ENCODE measurements around the gene COL10A1. TPM values are rescaled to one million over a fixed set of nuclear protein-coding genes. Genes with fewer than 3 reads are reported as not detected.
"Not testable (repeated sequence)": the region's sequence is repeated elsewhere in the genome, so short reads cannot be mapped to it uniquely, and the experiment has no call there.

The COL10A1 gene
- total and polyA plus RNA-seq, 2 of the 4 experiments (the other 2 are of a cell fraction): 0.05 TPM; not detected in 1

- DNase-seq; H3K18ac ChIP-seq (ENCODE audit: low read depth, low read length); H3K4me2 ChIP-seq (ENCODE audit: low read depth, low read length); H2BK5ac ChIP-seq (ENCODE audit: low read depth, low read length, poor library complexity, severe bottlenecking); H3K9me1 ChIP-seq (ENCODE audit: insufficient read depth, low read length); H3K4ac ChIP-seq (ENCODE audit: low read depth, low read length); H3K27ac ChIP-seq (ENCODE audit: insufficient read depth, low read length); H3K9me3 ChIP-seq (ENCODE audit: control insufficient read depth, insufficient read depth, low read length); H2BK120ac ChIP-seq (ENCODE audit: low read depth, low read length); dilution Hi-C loops (cut with HindIII; ENCODE audit: low sequenced_read_pairs, unreplicated experiment); H2AK5ac ChIP-seq (ENCODE audit: low read depth, low read length); H3K36me3 ChIP-seq (ENCODE audit: control insufficient read depth, insufficient read depth, low read length); H4K91ac ChIP-seq (ENCODE audit: insufficient read depth, low read depth, low read length); H3K27me3 ChIP-seq (ENCODE audit: control insufficient read depth, insufficient read depth, low read length); H3K9ac ChIP-seq (ENCODE audit: low read depth, low read length); H2AK9ac ChIP-seq (replicated peaks; ENCODE audit: low read depth, low read length, poor library complexity); H3K4me1 ChIP-seq (ENCODE audit: control insufficient read depth, insufficient read depth, low read length); H4K8ac ChIP-seq (ENCODE audit: low read depth in 2 of 2, low read length in 2 of 2); H3K4me3 ChIP-seq (ENCODE audit: insufficient read depth, low read depth, low read length); H4K20me1 ChIP-seq (ENCODE audit: insufficient read depth, low read length); ATAC-seq (ENCODE audit: low read depth); H2BK20ac ChIP-seq (ENCODE audit: low read depth, low read length); H3K14ac ChIP-seq (replicated peaks; ENCODE audit: low read depth, low read length); H3K56ac ChIP-seq (ENCODE audit: extremely low read depth, insufficient read depth, low read length); H3K79me1 ChIP-seq (ENCODE audit: low read depth in 1 of 2, low read length in 2 of 2); H4K5ac ChIP-seq (ENCODE audit: low read depth, low read length); POLR2A ChIA-PET (ENCODE audit: unreplicated experiment); BruUV-seq (replicated peaks); H2AFZ ChIP-seq (replicated peaks; ENCODE audit: low read length, poor library complexity); H3K23ac ChIP-seq (ENCODE audit: low read depth, low read length); H2BK15ac ChIP-seq (ENCODE audit: low read depth, low read length): not testable (repeated sequence)
- in situ Hi-C loops (cut with MboI; ENCODE audit: low sequenced_read_pairs): loop anchor here (5.0 kb wide), 1 partner anchor 84 kb away; no protein-coding TSS in a partner anchor
- TF ChIP-seq MAFK (IDR thresholded peaks at IDR 0.05; ENCODE audit: low read depth, low read length): 0 out of 2 replicates have a peak, but pooled peaks have one; percentile 6
- intact Hi-C loops (cut with micrococcal nuclease): loop anchor here (2.0 to 10.0 kb wide), 3 partner anchors 199 to 1351 kb away; no protein-coding TSS in a partner anchor
- no CpG with 5 or more reads among the region's 9 CpGs for WGBS, 2 experiments (ENCODE audit: extremely low coverage in 2 of 2, insufficient read length in 1 of 2)
- CTCF ChIA-PET: interaction anchor here (0.6 to 1.8 kb wide), 3 partner anchors 11 to 84 kb away, joined by 3 to 13 read pairs (median 3); no protein-coding TSS in a partner anchor
Measured at GRCh38 chr6:116096048-116096759, 29.7 kb downstream of the COL10A1 start.
